ENCODE data around the gene ZXDC. TPM values are rescaled to one million over a fixed set of nuclear protein-coding genes. Genes with fewer than 3 reads are reported as not detected.

Gene ZXDC
- polyA plus RNA-seq, 1 experiment = 15.8 TPM

DNA sequence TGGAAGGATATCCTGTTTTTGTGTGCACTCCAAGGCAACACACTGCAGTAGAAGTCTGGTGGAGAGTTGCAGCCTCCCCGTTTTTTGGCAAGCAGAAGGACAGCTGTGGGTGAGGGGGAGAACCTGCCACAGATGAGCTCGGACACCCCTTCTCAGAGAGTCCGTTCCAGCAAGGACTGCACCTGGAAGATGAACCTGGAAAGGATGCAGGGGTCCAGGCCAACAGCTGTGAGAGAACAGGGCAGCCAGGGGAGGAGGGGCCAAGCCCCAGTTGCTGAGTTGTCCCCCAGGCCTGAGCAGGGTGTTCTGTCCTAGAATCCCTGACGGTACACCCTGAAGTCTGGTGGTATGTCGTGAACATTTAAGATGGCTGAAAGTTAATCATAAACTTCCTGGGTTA, 30.2 kb downstream of the ZXDC start:
- Histone ChIP-seq H3K27me3 (ENCODE audit: control insufficient read depth, insufficient read depth, low read length) (no peaks in the 10 kb centered on the region), H3K36me3 (ENCODE audit: control insufficient read depth, insufficient read depth, low read length) (peaks cover 14% of the 10 kb centered on the region), H3K4me3 (ENCODE audit: low read depth, low read length) (no peak overlapping the region)
- DNase-seq (ENCODE audit: low read depth) = no peak
- TF ChIP-seq, protein P1, sequence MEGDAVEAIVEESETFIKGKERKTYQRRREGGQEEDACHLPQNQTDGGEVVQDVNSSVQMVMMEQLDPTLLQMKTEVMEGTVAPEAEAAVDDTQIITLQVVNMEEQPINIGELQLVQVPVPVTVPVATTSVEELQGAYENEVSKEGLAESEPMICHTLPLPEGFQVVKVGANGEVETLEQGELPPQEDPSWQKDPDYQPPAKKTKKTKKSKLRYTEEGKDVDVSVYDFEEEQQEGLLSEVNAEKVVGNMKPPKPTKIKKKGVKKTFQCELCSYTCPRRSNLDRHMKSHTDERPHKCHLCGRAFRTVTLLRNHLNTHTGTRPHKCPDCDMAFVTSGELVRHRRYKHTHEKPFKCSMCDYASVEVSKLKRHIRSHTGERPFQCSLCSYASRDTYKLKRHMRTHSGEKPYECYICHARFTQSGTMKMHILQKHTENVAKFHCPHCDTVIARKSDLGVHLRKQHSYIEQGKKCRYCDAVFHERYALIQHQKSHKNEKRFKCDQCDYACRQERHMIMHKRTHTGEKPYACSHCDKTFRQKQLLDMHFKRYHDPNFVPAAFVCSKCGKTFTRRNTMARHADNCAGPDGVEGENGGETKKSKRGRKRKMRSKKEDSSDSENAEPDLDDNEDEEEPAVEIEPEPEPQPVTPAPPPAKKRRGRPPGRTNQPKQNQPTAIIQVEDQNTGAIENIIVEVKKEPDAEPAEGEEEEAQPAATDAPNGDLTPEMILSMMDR (IDR thresholded peaks at IDR 0.05; ENCODE audit: insufficient read depth, low read depth, low read length) = no peak
- ChIA-PET CTCF (no interaction called here), POLR2A (no interaction called here)

DNA sequence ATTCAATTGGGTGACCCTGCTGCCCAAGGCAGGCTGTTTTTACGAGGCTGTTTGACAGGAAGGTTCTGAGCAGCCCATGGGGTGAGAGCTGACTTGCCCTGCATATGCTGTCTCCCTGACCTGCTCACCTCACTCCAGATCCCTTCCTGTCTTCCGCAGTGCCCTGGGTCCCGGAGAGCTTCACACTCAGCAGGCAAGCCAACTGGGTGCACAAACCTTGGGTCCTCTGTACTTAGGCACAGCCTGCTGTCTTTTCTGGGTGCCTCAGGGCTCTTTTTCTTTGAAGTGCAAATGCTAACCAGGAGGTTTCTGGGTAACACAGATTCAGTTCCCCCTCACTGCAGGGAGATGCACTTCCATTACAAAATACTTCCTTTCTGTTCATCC, 32.8 kb downstream of the ZXDC start:
- no peak overlapping the region for H3K4me3 ChIP-seq (ENCODE audit: low read depth, low read length)
- DNase-seq (ENCODE audit: low read depth) = no peak
- TF ChIP-seq, protein P1 (IDR thresholded peaks at IDR 0.05; ENCODE audit: insufficient read depth, low read depth, low read length) = no peak
- CTCF ChIA-PET = interaction anchor here (1.1 kb wide), 1 partner anchor 1755 kb away, joined by 3 read pairs; no protein-coding TSS in a partner anchor
- H3K36me3 ChIP-seq (ENCODE audit: control insufficient read depth, insufficient read depth, low read length) = peaks cover 6% of the 10 kb centered on the region
- H3K27me3 ChIP-seq (ENCODE audit: control insufficient read depth, insufficient read depth, low read length) = no peaks in the 10 kb centered on the region
- POLR2A ChIA-PET = no interaction called here

DNA sequence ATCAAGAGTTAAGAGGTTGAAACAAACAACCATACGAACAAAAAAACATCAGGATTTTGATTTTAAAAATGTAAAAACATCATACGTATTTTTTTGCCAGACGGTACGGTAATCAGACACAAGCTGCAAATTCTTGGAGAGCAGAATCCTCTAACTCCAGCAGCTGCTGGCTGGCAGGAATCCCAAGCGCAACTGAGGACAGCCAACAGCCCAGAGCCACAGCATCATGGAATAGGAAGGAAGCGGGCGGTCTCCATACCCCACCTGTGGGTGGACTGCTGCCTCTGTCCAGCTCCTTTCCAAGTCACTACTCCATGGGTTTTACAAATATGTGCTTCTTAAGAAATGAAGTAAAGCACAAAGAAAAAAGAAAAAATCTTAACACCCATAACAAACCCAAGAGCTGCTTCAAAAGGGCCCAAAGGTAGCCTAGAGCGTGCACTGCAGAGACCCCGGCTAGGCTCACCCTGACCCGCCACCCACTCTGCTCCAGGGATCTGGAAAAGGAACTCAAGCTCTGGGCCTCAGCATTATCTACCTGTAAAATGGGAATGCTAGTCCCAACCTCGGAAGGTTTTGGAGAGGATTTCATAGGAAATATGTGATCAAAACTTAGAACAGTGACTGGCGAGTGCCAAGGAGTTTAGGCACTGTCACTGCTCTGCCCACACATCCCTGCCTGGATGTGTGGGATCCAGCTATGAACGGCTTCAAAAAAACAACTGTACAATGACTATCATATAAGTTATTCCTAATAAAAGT, 33.4 kb downstream of the ZXDC start:
- POLR2A ChIA-PET = no interaction called here
- H3K36me3 ChIP-seq (ENCODE audit: control insufficient read depth, insufficient read depth, low read length) = peaks cover 6% of the 10 kb centered on the region

DNA sequence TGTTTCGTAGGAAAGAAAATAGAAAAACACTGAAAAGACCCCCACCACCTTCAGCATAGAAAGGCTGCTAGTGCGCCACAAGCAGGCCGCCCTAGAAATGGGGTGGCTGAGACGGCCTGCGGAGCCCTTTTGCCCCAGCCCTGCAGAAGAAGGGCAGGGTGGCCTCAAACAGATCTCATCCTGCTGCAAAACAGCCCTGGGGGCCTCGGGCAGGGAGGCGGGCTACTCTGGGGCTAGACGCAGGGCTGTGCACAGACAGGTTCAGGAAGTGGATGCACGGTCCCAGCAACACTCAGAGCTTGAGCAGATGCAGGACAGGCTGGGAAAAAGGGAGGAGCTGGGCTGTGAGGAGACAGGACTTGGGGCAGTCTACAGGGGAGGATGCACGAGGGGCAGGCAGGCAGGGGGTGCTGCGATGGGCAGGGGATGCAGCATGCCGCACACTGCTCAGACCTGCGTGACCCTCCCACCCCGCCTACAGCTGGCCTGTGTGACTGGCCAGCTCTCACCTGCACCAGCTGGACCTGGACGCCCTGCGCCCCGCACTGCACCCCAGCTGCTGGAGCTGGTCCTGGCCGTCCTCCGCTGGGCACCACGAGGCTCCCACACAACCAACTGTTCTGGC, 34.3 kb downstream of the ZXDC start:
- Histone ChIP-seq H3K4me3 (ENCODE audit: low read depth, low read length) (no peak overlapping the region), H3K36me3 (ENCODE audit: control insufficient read depth, insufficient read depth, low read length) (peaks cover 8% of the 10 kb centered on the region), H3K27me3 (ENCODE audit: control insufficient read depth, insufficient read depth, low read length) (no peaks in the 10 kb centered on the region)
- DNase-seq (ENCODE audit: low read depth) = no peak
- ChIA-PET CTCF (no interaction called here), POLR2A (no interaction called here)
- TF ChIP-seq, protein P1 (IDR thresholded peaks at IDR 0.05; ENCODE audit: insufficient read depth, low read depth, low read length) = no peak

More for the DNA sequence above, 33.4 kb downstream of the ZXDC start:
- Histone ChIP-seq H3K4me3 (ENCODE audit: low read depth, low read length) (no peak overlapping the region), H3K27me3 (ENCODE audit: control insufficient read depth, insufficient read depth, low read length) (no peaks in the 10 kb centered on the region)
- CTCF ChIA-PET = interaction anchor here (1.1 kb wide), 1 partner anchor 1755 kb away, joined by 3 read pairs; no protein-coding TSS in a partner anchor
- no peak for DNase-seq (ENCODE audit: low read depth)
- TF ChIP-seq, protein P1 (IDR thresholded peaks at IDR 0.05; ENCODE audit: insufficient read depth, low read depth, low read length) = no peak

DNA sequence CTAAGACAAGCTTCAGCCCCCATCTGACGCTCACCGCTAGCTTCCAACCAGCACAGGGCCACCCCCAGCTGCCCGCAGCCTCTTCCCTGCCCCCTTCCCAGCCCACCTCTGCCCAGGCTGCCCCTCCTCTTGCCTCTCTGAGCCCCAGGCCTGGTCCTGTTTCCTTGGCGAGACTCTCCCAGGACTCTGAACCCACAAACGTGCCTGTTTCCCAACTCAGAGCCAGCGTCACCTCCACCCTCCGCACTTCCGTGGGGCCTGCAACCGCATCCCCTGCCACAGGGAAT, 35.0 kb downstream of the ZXDC start:
- POLR2A ChIA-PET = no interaction called here
- Histone ChIP-seq H3K36me3 (ENCODE audit: control insufficient read depth, insufficient read depth, low read length) (peaks cover 11% of the 10 kb centered on the region), H3K27me3 (ENCODE audit: control insufficient read depth, insufficient read depth, low read length) (no peaks in the 10 kb centered on the region), H3K4me3 (ENCODE audit: low read depth, low read length) (no peak overlapping the region)
- DNase-seq (ENCODE audit: low read depth) = no peak
- TF ChIP-seq, protein P1 (IDR thresholded peaks at IDR 0.05; ENCODE audit: insufficient read depth, low read depth, low read length) = no peak
- CTCF ChIA-PET = no interaction called here
